Uterus (tissue), 4 donors: ENCODE data around the gene KLHL25. TPM values are rescaled to one million over a fixed set of nuclear protein-coding genes. Genes with fewer than 3 reads are reported as not detected.
A peak's percentile ranks its signal among the peaks of the same experiment; 100 is the strongest.
"Not testable (repeated sequence)": the region's sequence is repeated elsewhere in the genome, so short reads cannot be mapped to it uniquely, and the experiment has no call there.

ENCODE experiments used
- DNase-seq, 2 donors: peaks; one replicate each; pipeline ENCODE4 v3.0.0-alpha.2; 2019 to 2020
- H3K27ac ChIP-seq, 2 donors: fragments of 200-600 bp; sonication (generic); 1 replicate in 1 of 2; 2 replicates in 1 of 2; pipeline ENCODE4 v1.5.1; 2016 to 2018
- H3K27me3 ChIP-seq, 2 donors: fragments of 200-600 bp; sonication (generic); one replicate each; pipeline ENCODE4 v1.5.1; 2018 to 2019; ENCODE audit warnings: control low read depth in 1 of 2
- H3K36me3 ChIP-seq, 2 donors: fragments of 200-600 bp; sonication (generic); one replicate each; pipeline ENCODE4 v1.5.1; 2019; ENCODE audit warnings: control low read depth in 1 of 2
- H3K4me1 ChIP-seq, 2 donors: fragments of 200-600 bp; sonication (generic); one replicate each; pipeline ENCODE4 v1.5.1; 2018 to 2019; ENCODE audit warnings: control low read depth in 1 of 2
- H3K4me3 ChIP-seq, 2 donors: fragments of 200-600 bp; sonication (generic); 1 replicate in 1 of 2; 2 replicates in 1 of 2; pipeline ENCODE4 v1.5.1; 2018 to 2019; ENCODE audit warnings: mild to moderate bottlenecking in 1 of 2
- H3K9me3 ChIP-seq, 2 donors: fragments of 200-600 bp; sonication (generic); one replicate each; pipeline ENCODE4 v1.5.1; 2019; ENCODE audit warnings: control low read depth in 1 of 2
- POLR2A ChIP-seq, 2 donors: fragments of 450-650 bp; IDR thresholded peaks; one replicate each; pipeline ENCODE4 v1.6.1; 2016; ENCODE audit warnings: antibody characterized with exemption in 2 of 2, mild to moderate bottlenecking in 1 of 2, moderate library complexity in 1 of 2
- intact Hi-C: fragments of 100-400 bp; cut with DNase I; formaldehyde crosslinking; loops from one replicate; pipeline ENCODE4 v1.15.1; 2023; ENCODE audit warnings: low total_unique reads
- total RNA-seq, 4 donors: library from RNA; depleted of rRNA in 3 of 4; stranded (reverse); fragments of >200 nt in 3 of 4; gene quantifications; one replicate each; pipeline versions ENCODE4 v1.1.0 to v1.2.4, GENCODE V29; 2014 to 2023
- TF ChIP-seq, protein P1 (sequence below), 4 experiments: fragments of 200-600 bp in 2 of 4; fragments of 450-650 bp in 2 of 4; sonication (generic) in 2 of 4; IDR thresholded peaks; one replicate each; pipeline ENCODE4 v1.5.1; 2016 to 2019; ENCODE audit warnings: antibody characterized with exemption in 4 of 4, mild to moderate bottlenecking in 2 of 4, moderate library complexity in 1 of 4
- donor health status: DM: yes; HTN: yes; CAD: no.

KLHL25 gene
- total RNA-seq, 4 donors from 2014 or later: 6.2 to 19.5 (median 11.9) TPM

DNA sequence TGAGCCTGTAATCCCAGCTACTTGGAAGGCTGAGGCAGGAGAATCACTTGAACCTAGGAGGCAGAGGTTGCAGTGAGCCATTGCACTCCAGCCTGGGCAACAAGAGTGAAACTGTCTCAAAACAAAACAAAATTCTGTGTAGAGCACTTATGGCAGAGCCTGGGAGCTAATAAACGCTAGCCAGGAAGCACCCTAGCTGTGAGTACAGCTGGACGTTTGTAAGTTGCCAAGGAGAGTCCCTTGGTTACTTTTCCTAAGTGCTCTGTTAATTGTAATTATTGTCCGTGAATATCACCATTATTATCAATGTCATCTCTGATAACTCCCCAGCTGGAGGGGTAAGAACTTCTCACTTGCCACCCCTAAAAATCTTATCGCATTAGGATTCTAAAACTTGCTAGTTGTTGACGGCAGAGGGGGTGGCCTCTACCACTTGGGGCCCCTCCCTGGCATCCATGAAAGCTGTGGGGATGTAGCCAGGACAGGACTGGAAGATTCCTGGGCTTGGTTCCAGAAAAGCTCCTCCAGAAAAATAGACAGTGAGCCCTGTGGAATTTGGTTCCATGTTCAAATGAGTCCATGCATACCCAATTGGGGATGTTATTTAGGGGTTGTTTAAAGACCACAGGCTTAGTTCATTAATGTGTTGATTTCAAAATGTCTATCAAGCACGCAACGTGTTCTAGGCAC, 9.9 kb upstream of the KLHL25 start:
- no peak for TF ChIP-seq POLR2A (IDR thresholded peaks at IDR 0.05)
- TF ChIP-seq, protein P1, sequence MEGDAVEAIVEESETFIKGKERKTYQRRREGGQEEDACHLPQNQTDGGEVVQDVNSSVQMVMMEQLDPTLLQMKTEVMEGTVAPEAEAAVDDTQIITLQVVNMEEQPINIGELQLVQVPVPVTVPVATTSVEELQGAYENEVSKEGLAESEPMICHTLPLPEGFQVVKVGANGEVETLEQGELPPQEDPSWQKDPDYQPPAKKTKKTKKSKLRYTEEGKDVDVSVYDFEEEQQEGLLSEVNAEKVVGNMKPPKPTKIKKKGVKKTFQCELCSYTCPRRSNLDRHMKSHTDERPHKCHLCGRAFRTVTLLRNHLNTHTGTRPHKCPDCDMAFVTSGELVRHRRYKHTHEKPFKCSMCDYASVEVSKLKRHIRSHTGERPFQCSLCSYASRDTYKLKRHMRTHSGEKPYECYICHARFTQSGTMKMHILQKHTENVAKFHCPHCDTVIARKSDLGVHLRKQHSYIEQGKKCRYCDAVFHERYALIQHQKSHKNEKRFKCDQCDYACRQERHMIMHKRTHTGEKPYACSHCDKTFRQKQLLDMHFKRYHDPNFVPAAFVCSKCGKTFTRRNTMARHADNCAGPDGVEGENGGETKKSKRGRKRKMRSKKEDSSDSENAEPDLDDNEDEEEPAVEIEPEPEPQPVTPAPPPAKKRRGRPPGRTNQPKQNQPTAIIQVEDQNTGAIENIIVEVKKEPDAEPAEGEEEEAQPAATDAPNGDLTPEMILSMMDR (IDR thresholded peaks at IDR 0.05): no peak
- H3K4me3 ChIP-seq: no peak overlapping the region
- H3K9me3 ChIP-seq: no peaks in the 10 kb centered on the region
- intact Hi-C loops: no loop called here
- DNase-seq: no peak
- no peaks in the 10 kb centered on the region for H3K4me1 ChIP-seq
- H3K27me3 ChIP-seq: no peaks in the 10 kb centered on the region
- no peak overlapping the region for H3K27ac ChIP-seq
- no peaks in the 10 kb centered on the region for H3K36me3 ChIP-seq

DNA sequence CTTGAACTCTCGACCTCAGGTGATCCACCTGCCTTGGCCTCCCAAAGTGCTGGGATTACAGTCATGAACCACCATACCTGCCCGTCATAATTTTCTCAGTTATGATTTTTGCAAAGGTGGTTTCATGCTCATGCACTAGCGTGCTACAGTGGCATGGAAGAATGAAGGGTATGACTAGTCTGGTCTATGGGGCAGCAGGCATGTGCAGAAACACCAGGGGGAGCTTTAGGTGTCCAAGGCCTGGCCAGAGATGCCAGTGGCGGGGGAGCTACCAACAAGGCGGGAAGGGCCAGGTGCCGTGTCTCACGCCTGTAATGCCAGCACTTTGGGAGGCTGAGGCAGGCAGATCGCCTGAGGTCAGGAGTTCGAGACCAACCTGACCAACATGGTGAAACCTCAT, 7.9 kb upstream of the KLHL25 start:
- H3K4me1 ChIP-seq, H3K36me3 ChIP-seq, H3K9me3 ChIP-seq, DNase-seq, H3K4me3 ChIP-seq, H3K27ac ChIP-seq, intact Hi-C loops, H3K27me3 ChIP-seq: not testable (repeated sequence)

DNA sequence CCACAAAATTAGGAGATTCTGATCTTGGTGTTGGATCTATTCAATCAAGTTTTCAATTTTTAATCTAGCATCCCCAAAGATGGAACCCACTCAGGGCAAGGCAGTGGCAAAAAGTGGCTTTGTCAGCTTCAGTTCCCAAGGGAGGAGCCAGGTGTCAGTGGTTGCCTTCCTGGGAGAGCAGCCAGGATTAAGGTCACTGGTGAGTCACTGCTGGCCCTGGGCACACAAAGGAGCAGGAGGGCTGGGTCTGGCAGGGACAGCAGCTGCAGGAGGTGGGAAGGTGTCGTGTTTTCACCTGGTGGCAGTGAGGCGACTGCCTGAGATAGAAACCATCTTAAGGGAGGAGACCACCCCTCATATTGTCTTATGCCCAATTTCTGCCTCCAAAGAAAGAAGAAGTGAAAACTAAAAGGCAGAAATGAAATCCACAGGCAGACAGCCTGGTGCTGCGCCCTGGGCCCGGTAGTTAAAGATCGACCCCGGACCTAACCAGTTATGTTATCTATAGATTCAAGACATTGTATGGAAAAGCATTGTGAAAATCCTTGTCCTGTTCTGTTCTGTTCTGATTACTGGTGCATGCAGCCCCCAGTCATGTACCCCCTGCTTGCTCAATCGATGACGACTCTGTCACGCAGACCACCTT, 5.9 kb upstream of the KLHL25 start:
- H3K9me3 ChIP-seq: no peaks in the 10 kb centered on the region
- no peaks in the 10 kb centered on the region for H3K36me3 ChIP-seq
- intact Hi-C loops: no loop called here
- H3K27me3 ChIP-seq: no peaks in the 10 kb centered on the region
- H3K4me3 ChIP-seq: no peak overlapping the region
- TF ChIP-seq, protein P1 (IDR thresholded peaks at IDR 0.05): no peak
- no peak for TF ChIP-seq POLR2A (IDR thresholded peaks at IDR 0.05)
- no peak overlapping the region for H3K27ac ChIP-seq
- DNase-seq: no peak
- no peaks in the 10 kb centered on the region for H3K4me1 ChIP-seq

DNA sequence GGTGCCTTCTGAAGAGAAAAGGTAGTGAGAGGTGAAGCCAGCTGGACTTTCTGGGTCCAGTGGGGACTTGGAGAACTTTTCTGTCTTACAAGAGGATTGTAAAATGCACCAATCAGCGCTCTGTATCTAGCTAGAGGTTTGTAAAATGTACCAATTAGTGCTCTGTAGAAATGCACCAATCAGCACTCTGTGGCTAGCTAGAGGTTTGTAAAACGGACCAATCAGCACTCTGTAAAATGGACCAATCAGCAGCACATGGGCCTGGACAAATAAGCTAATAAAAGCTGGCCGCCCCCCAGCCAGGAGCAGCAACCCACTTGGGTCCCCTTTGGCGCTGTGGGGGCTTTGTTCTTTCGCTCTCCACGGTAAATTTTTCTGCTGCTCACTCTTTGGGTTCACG, 1.6 kb upstream of the KLHL25 start:
- intact Hi-C loops, H3K4me3 ChIP-seq, H3K36me3 ChIP-seq, H3K27me3 ChIP-seq, DNase-seq, H3K9me3 ChIP-seq, H3K4me1 ChIP-seq, H3K27ac ChIP-seq: not testable (repeated sequence)

DNA sequence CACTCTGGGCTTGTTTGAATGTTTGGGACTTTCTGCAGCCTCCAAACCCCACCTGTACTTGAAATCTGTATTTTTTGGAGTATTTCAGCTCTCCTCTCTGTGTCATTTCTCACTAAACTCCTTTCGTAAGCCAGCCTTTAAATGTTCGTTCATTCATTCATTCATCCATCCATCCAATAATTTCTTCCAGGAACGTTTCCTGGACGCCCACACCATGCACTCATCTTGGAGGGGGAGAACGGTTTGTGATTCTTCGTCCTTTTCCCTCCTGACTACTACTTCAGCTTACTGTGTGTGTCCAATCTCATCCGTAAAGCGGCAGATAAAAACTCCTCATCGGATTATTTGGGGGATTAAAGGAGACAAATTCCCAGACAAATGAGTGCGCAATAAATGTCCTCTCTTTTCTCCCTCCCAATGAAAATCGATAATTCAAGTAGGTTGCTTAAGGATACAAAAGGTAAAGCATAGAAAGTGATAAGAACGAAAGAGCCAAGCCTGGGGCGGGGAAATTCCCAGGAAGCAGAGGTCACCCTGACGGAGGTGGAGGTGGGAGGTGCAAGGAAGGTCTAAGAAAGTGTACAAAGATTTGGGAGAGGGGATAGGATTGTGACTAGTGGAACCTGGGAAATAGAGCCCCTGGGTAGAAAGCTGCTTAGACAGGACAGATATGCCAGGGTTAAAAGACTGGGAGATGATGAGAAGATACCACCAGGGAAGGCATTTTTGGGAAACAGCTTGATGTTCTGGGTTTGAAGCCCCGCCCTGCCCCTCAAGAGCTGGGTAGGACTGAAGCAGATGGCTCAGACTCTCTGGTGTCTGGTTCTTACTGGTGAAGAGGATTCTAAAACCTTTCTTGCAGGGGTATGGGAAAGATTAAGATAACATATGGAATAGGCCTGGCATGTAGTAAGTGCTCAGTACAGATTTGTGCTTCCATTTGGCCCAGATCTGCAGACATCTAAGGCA, 896 bp upstream of the KLHL25 start:
- H3K36me3 ChIP-seq: no peaks in the 10 kb centered on the region
- intact Hi-C loops: no loop called here
- TF ChIP-seq, protein P1 (IDR thresholded peaks at IDR 0.05): no peak
- no peak for TF ChIP-seq POLR2A (IDR thresholded peaks at IDR 0.05)
- H3K4me1 ChIP-seq: no peaks in the 10 kb centered on the region
- no peaks in the 10 kb centered on the region for H3K9me3 ChIP-seq
- no peak for DNase-seq
- H3K4me3 ChIP-seq: peak overlapping the region; percentile 5 to 40
- no peaks in the 10 kb centered on the region for H3K27me3 ChIP-seq
- peak overlapping the region; percentile 31 to 60 for H3K27ac ChIP-seq
